GM13976 (cell line): ENCODE results near the gene EPS8.

Experiments
- DNase-seq: peaks from one replicate; pipeline ENCODE4 v3.0.0; 2012; ENCODE audit warnings: low spot score
- CTCF ChIP-seq: IDR thresholded peaks from 2 replicates; pipeline ENCODE4 v1.5.1; 2012; ENCODE audit warnings: borderline replicate concordance, mild to moderate bottlenecking; ENCODE audit not compliant: insufficient read depth; ENCODE audit errors: extremely low read depth, missing control alignments, control extremely low read depth
- in situ Hi-C: fragments of 300-500 bp; cut with MboI; formaldehyde crosslinking; loops from one replicate; pipeline ENCODE4 v1.12.0; 2022; ENCODE audit warnings: low sequenced_read_pairs, mixed read lengths, inconsistent platforms; ENCODE audit not compliant: unreplicated experiment

The EPS8 gene

GRCh38 chr12:15726878-15727150, 62.4 kb downstream of the EPS8 start:
- no peak for TF ChIP-seq CTCF
- no peak for DNase-seq
- in situ Hi-C loops: no loop called here

- in situ Hi-C loops: no loop called here
- TF ChIP-seq CTCF: no peak
- no peak for DNase-seq
Measured at GRCh38 chr12:15726027-15726877, 62.9 kb downstream of the EPS8 start.

- DNase-seq: no peak
- TF ChIP-seq CTCF: no peak
- in situ Hi-C loops: no loop called here
Measured at GRCh38 chr12:15722951-15723350, 66.2 kb downstream of the EPS8 start.

GRCh38 chr12:15721316-15722115, 67.7 kb downstream of the EPS8 start:
- no peak for TF ChIP-seq CTCF
- in situ Hi-C loops: no loop called here
- DNase-seq: no peak

GRCh38 chr12:15720295-15720694, 68.9 kb downstream of the EPS8 start:
- no peak for TF ChIP-seq CTCF
- in situ Hi-C loops: no loop called here
- no peak for DNase-seq

- DNase-seq: no peak
- TF ChIP-seq CTCF: no peak
- in situ Hi-C loops: no loop called here
Measured at GRCh38 chr12:15719230-15719629, 70.0 kb downstream of the EPS8 start.
